GM18511 (cell line): Measurements from ENCODE around the gene ZNF532.
"Not testable (repeated sequence)": the region's sequence is repeated elsewhere in the genome, so short reads cannot be mapped to it uniquely, and the experiment has no call there.

Source experiments
- ATAC-seq: cut with Tn5 transposase; IDR thresholded peaks from one replicate; pipeline ENCODE4 v1.9.1; 2021; ENCODE audit warnings: mild to moderate bottlenecking, moderate library complexity; ENCODE audit not compliant: unreplicated experiment

ZNF532 gene

DNA sequence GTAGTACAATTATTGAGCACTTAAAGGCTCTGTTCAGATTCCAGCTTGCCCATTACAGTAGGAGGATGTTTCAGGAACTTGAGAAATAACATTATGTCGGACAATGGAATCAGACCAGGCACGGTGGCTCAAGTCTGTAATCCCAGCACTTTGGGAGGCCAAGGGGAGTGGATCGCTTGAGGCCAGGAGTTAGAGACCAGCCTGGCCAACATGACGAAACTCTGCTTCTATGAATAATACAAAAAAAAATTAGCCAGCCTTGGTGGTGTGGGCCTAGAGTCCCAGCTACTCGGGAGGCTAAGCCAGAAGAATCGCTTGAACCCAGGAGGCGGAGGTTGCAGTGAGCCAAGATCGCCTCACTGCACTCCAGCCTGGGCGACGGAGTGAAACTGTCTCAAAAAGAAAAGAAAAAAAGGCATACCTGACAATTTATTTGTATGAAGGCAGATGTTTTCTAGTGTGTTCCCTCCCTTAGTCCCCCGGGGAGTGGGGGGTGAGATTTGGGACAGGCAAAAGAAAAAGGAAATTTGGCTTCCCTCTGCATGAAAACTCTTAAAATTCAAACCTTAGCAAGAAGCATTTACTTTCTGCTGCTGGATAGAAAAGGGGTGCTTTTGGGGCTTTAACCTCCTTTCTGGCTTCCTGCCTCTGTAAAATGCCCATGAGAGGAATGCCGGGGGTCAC is 13.7 kb upstream of the ZNF532 start:
- ATAC-seq = no peak

DNA sequence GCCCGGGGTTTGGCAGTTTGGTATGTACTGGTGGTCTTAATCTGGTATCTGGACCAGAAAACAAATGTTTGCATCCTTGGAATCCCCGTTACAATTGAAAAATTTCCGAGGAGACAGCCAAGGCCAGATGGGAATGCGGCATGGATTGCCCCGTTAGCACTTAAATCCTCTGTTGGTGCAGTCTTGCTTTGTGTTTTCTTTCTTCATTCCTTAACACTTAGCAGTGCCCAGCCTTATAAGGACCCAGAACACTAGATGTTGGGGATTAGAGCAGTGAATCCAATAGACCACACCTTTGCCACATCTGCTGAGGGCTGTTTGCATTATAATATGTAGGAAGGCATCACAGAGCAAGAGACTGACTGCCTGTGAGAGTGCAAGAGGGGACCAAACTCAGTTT is 12.8 kb upstream of the ZNF532 start:
- ATAC-seq = no peak

DNA sequence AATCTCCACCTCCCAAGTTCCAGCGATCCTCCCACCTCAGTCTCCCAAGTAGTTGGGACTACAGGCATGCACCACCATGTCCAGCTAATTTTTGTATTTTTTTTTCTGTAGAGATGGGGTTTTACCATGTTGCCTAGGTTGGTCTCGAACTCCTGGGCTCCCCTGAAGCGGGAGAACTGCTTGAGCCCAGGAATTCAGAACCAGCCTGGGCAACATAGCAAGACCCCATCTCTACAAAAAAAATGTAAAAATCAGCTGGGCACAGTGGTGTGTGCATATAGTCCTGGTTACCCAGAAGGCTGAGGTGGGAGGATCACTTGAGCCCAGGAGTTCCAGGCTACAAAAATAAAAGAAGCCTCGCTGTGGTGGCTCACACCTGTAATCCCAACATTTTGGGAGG is 12.0 kb upstream of the ZNF532 start:
- no peak for ATAC-seq

DNA sequence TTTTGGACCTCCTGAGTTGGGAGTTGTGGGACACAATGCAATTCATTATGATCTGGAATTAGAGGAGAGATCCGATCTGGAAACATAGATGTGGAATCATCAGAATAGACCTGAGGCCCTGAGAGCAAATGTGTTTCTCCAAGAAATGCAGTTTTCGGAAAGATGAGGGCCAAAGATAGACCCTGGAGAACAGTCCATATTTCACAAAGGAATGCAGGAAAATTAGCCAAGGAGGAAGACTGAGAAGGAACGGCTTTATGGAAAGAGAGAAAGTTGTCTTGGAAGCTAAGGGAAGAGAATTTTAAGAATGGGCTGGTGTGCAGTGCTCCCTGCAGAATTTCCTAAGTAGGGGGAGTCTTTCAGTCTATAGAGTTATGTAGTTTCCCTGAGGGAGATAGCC is 11.1 kb upstream of the ZNF532 start:
- no peak for ATAC-seq

DNA sequence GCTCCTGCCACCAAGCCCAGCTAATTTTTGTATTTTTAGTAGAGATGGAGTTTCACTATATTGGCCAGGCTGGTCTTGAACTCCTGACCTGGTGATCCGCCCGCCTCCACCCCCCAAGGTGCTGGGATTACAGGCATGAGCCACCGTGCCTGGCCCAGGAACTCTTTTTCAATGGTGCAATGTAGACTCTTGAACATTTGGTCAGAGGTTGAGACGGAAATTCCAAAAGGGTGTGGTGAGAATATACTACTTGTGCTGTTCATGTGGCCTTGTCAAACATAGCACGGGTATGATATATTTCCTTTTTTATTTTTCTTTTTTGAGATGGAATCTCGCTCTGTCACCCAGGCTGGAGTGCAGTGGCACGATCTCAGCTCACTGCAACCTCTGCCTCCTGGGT is 9.2 kb upstream of the ZNF532 start:
- not testable (repeated sequence) for ATAC-seq

DNA sequence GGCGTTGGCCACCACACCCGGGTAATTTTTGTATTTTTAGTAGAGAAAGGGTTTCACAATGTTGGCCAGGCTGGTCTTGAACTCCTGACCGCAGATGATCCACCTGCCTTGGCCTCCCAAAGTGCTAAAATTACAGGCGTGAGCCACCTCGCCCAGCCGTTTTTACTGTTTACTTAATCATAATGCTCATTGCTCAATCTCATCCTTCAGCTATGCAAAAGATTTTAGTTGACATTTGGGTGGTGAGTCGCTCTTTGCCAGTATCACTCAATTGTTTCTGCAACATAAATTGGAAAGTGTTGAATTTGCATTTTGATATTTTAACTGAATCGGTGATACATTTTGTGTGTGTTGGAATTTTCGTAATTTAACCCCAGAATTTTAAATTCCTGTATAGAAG is 7.8 kb upstream of the ZNF532 start:
- ATAC-seq = no peak

DNA sequence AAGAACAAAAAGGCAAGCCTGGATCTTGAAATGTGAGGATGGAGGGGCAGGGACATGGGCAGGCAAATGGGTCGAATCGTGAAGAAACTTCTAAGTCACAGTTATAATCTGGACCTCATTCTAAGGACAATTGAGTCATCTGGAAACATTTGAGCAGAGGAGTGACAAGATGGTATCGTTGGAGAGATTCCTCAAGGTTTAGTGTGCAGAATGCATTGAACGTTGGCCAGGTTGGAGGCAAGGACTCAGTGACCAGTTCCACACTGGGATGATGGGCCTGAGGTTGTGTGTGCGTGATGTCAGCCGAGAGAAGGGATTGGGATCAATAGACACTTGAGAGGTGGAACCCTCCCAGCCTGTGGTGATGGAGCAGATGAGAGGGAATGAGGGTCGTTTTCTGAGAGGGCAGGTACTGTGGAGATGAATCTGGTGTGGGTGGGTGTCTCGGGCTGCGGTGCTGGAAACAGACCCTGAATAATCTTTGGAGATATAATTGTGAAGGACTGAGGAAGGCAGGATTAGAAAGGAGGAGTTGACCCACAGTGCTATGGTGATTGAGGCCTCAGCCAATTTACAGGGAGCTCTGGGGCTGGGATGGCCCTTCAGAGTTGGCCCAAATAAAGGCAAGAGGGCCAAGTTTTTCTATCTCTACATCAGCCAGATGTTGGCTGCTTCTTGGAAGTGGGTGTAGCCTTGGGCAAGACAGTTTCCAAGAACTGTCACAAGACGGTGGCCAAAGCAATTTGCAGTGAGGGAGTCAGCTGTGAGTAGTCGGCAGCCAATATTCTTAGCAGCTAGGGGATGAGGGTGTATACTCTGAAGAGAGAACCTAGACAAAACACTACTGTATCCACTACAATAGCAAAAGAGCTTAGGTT is 5.8 kb upstream of the ZNF532 start:
- ATAC-seq = no peak

DNA sequence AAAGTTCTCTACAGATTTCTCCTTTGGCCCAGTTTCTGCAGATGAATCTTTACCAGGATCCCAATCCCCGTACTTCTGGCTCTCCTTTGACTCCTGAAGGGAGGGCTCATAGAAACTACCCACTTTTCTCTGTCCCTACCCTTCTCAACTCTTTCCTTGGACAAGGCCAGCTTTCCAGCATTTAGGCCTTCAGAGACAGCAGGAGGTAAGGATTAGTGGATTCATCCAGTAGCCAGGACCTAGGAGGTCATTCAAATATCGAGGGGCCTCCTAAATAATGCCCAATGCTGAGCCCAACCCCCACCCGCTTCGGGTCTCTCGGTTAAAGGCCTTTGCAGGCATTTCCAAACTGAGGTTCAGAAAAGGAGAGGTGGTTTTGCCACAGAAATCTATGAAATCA is 4.8 kb upstream of the ZNF532 start:
- no peak for ATAC-seq

DNA sequence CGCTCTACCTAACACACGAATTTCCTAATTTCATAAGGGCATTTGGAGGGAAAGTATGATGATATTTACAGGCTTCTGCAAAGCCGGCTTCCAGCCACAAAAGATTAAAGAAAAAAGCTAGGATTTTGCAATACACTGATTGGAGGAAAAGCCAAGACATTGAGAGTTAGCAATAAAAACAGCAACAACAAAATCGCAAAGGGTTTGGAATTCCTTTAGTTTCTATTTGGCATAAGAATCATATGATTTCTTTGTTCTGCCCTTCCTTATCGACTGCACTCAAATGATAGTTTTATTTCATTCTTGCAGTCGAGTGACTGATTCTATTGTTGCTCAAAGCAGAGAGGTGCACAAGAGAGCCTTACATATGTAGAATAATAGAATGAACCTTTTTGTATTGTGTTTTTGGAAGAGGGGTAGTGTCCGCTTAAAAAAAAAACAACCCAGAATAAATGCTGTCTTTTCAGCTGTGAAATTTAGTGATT is 3.9 kb upstream of the ZNF532 start:
- ATAC-seq = no peak

DNA sequence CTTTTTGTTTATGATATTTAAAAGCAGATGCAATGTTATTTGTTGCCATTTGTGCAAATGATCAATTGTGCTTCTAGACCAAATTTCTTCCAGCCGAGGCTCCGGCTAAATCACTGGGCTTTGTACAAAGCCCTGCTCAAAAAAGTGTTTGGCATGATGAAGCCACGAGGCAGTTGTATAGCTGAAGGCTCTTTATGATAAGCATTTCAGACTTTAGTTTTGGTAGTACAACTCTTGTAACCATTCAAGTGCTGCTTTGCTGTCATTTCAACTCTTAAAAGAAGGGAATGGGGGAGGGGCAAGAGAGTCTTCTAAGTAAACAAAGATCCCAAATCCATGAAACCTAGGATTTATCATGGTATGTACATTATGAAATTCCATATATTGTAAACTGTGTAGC is 3.3 kb upstream of the ZNF532 start:
- ATAC-seq = no peak

DNA sequence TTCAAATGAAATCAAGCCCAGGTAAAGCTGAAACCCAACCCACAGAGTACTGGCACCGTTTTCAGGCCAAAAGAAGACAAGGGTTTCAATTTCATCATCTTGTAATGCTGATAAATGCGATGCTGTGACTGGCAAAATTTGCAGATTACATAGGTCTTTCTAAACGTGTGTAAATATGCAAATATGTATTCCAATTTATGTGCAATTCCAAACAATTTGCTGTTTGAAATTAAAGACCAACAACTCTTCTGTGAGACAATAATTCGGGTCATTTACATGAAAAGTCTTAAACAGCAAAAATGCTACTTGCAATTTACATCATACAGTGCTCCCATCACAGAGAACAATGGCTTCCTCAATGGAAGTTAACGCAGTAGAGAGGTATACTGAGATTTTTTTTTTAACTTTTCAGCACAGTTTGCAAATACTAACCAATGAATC is 2.8 kb upstream of the ZNF532 start:
- no peak for ATAC-seq

DNA sequence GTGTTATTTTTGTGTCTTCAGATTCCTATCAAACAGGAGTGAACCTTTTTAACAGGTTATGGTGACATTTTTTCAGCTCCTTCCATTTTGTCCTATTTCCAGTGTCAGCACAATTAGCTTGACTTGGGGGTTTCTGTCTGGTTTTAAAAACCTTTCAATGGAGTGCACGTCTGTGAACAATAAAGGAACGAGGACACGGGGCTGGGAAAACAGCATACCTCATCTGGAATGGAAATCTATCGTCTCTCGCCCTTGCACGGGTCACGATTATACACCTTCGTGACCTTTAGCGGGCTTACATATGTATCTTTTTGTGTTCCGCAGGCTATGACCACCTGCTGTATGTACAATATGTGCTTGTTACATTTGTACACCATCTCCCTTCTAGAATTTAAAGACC is 2.3 kb upstream of the ZNF532 start:
- no peak for ATAC-seq

DNA sequence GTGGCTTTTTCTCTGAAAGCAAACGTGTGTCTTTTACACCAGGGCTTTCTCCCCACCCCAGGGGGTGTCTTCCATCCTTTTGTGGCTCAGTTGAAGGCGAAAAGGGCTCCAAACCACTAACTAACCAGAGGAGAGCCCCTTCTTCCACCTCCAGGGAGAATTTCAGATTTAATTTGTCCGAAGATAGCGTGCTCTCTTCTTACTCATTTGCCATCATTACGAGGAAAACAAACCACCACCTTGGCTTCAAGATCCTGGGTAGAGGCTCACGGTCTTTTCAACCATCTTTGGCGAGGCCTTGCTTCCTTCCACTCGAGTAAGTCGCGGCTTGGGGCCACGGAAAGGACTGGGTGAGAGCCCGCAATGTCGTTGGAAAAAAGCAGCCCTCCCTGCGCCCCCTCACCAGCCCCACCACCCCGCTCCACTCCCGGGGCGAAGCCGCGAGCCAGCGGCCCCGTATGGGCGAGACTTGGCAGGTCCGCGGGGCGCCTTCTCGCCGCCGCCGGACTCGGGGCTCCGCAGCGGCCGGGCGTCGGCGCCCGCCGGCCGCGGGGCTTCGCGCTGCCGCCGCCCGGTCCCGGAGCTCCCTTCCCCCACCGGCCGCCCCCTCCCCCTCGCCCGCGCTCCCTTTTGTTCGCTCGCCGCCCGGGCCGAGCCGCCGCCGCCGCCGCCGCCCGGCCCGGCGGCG is 1.7 kb upstream of the ZNF532 start:
- peak; percentile 36 for ATAC-seq

DNA sequence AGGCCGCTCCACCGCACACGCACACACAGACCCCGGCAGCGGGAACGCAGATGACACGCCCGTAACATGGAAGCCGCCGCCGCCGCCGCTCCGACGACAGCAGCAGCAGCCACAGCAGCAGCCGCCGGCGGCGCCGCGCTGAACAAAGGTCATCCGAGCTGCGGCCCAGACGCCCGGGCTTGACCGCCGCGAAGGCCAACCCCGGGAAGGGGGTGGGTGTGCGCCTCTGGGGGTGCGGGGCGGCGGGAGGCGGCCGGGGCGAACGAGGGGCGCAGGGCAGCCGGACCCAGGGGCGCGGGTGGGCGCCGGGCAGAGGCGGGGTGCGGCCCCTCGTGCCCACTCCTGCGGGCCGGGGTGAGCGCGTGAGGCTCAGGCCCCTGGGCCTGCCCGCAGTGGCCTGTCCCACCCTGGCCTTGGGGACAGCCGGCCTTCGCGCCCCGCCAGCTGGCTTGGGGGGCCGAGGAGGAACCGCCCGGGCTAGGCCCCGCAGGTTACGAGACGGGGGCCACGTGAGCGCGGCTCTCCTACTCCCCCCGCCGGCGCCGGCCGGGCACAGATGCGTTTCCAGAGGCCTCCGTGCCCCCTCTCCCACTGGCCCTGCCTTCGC is 1.0 kb upstream of the ZNF532 start:
- ATAC-seq = peak; percentile 46

DNA sequence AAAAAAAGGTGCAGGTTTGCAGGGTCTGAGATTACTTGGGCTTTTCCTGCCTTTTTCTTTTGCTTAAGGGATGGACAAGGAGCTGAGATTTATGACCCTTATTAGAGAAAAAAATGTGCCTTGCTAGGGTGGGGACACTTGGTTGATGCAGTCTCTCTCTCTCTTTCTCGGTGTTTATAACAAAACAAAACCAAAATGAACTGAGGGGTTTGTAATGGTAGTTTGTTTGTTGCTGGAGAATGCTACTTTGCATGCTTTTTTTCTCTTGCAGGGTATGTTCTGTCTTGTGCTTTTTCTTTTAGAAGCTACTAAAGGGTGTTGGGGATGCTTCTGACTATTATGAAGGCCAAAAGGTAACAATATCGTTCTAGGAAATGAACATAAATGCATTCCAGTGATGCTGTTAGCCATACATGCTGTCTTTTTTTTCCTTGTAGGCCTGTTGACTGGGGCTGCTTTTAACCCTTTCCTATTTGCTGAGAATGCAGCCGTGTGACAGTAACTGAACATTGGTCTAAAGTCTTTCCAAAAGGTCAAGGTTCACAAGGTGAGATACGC is 435 bp downstream of the ZNF532 start:
- no peak for ATAC-seq

DNA sequence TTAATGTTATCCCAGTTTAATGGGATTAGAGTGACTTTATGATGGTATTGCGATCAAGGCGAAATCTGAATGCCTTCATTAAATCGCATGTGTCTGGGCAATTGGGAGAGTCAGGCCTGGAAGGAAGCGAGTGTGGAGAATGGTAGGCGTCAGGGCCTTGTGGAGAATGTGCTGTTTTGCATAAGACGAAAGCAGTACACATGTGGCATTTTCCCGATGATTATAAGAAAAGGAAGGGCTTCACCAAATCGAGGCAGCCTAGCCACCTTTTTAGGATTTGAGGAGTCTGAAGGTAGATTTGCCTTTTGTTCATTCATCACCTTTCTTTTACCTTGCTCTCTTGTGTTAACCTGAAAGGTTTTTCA is 1.0 kb downstream of the ZNF532 start:
- ATAC-seq = no peak

DNA sequence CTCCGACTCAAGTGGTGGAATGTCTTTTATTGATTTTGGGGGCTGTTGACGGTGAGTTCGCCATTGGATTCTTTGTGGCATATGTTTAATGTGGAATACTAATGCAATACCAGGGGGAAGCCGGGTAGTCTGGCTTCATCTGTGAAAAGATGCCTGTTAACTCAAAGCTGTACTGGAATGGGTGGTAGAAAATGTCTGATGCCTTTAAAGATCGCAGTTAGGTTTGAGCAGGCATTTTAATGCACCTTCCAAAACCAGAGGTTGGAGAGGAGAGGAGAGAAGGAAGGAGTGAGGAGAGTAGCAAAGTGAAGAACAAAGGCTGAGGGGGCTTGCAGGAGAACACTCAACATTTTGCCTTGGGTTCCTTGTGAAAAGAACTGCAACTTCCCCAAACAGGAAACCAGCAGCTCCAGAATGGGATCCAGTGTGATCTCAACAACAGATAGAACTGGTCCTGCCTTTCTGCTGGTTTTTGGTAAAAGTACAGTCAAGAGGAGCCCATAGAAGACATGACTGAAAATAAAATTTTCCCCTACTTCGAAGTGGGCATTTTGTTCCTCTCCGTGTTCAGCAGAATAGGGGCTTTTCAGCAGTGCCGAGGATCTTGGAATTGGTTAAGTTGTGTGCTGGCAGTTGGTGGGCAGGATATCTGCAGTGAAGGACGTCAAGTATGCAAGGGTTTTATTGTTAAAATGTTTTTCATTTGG is 1.5 kb downstream of the ZNF532 start:
- no peak for ATAC-seq

DNA sequence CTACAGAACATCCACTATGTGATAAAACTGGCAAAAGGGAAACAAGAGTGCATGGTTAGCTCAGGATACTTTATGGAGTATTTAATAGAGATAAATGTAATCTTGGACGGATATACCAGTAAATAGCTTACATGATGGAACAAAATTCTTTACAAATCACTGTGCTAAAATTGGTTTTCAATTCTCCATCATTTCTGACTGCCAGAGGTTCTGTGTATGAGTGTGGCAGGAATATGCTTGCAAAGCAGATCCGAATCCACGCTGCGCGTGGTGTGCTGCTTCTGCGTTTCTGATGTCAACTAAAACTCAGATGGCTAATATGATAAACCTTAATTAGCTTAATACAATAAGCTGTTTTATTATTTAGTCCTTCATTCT is 2.1 kb downstream of the ZNF532 start:
- no peak for ATAC-seq

DNA sequence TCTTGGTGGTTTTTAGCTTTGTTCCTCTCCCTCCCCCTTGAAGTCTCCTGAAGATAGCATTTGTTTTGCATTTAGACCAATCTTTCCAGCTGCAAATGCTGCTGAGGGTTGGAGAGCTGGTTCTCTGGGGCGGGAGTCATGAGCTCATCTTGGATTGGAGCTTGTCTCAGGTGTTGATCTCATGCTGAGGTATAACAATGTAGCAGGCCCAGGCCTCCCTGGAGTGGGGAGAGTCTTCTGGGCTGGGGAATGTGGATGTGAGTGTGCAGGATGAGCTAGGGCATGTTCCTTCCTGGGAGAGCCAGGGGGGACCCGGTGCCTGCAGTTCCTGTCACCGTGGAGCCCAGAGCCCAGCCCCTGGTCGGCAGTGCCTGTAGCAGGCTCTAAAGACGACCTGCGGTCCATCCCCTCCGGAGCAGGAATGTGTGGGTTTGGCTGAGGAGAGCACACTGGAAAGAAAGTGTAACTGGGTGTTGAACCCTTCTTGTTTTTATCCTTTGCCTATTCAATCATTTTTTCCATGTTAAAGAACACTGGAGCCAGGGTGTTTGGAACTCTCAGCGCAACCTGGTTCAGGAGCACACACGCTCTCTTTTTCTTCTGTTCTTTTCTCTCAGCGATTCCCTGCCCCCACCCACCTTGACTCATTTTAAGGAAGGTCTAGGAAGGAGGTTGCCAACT is 2.7 kb downstream of the ZNF532 start:
- no peak for ATAC-seq

DNA sequence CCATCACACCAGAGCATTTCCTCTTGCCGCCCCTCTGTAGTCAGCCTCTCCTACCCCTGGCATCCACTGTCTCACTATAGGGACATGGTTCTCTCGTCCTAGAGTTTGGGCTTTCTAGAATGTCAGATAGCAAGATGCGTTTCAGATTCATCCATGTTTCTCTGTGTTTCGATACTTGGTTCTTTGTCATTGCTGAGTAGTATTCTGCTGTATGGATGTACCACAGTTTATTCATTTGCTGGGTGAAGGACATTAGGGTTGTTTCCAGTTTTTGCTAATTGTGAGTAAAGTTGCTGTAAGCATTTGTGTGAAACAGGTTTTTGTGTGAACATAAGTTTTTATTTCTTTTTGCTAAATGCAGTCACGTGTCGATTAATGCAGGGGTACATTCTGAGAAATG is 3.8 kb downstream of the ZNF532 start:
- ATAC-seq = no peak
